B cell (primary cell): Measurements from ENCODE around the gene PITPNB. TPM values are rescaled to one million over a fixed set of nuclear protein-coding genes. Genes with fewer than 3 reads are reported as not detected.

Source experiments
- ATAC-seq: fragments of 200-7000 bp; cut with Tn5 transposase; one replicate; pipeline ENCODE4 v1.10.0; 2021; ENCODE audit warnings: low read depth, mild to moderate bottlenecking, moderate number of reproducible peaks, moderate library complexity
- CTCF ChIA-PET: fragments of 350-600 bp; sonication (Branson Sonifier 250); formaldehyde crosslinking; loops from one replicate; lab custom pipeline; 2021; ENCODE audit warnings: antibody characterized with exemption, inconsistent platforms; lab: Charles Lee
- POLR2A ChIA-PET: fragments of 350-600 bp; sonication (Branson Sonifier 250); formaldehyde crosslinking; loops from one replicate; lab custom pipeline; 2021; ENCODE audit warnings: antibody characterized with exemption; lab: Charles Lee
- DNase-seq: peaks from one replicate; pipeline ENCODE4 v3.0.0; 2013
- H2AFZ ChIP-seq: 2 replicates; pipeline ENCODE4 v1.6.1; 2012; ENCODE audit warnings: mild to moderate bottlenecking, low read depth, low read length; ENCODE audit not compliant: insufficient read depth, poor library complexity, severe bottlenecking
- H3K27ac ChIP-seq, 2 donors: 1 replicate in 1 of 2; 2 replicates in 1 of 2; pipeline ENCODE4 v1.5.1; 2012 to 2013; ENCODE audit warnings: low read length in 2 of 2, mild to moderate bottlenecking in 2 of 2, moderate library complexity in 1 of 2
- H3K27me3 ChIP-seq, 4 experiments: fragments of 200-600 bp in 1 of 4; sonication (generic) in 1 of 4; replicated peaks in 1 of 4; 1 replicate in 2 of 4; 2 replicates in 2 of 4; pipeline versions ENCODE4 v1.6.1 to v1.7.0; 2013 to 2016; ENCODE audit warnings: low read length in 3 of 4, mild to moderate bottlenecking in 2 of 4, mixed read lengths in 1 of 4, moderate library complexity in 1 of 4; ENCODE audit not compliant: insufficient read depth in 4 of 4, control insufficient read depth in 3 of 4; ENCODE audit errors: control extremely low read depth in 1 of 4
- H3K36me3 ChIP-seq, 2 experiments: replicated peaks in 1 of 2; 1 replicate in 1 of 2; 2 replicates in 1 of 2; pipeline versions ENCODE4 v1.6.1 to v1.7.1; 2013; ENCODE audit warnings: low read length in 1 of 2; ENCODE audit not compliant: insufficient read depth in 2 of 2, control insufficient read depth in 1 of 2; ENCODE audit errors: control extremely low read depth in 1 of 2, extremely low read depth in 1 of 2
- H3K4me1 ChIP-seq, 2 donors: fragments of 200-600 bp in 1 of 2; sonication (generic) in 1 of 2; 1 replicate in 1 of 2; 2 replicates in 1 of 2; pipeline versions ENCODE4 v1.5.1 to v1.6.1; 2013 to 2017; ENCODE audit warnings: low read length in 2 of 2; ENCODE audit not compliant: control insufficient read depth in 2 of 2, insufficient read depth in 2 of 2
- H3K4me2 ChIP-seq: replicated peaks from 2 replicates; pipeline ENCODE3; 2012; ENCODE audit warnings: mild to moderate bottlenecking, low read depth, low read length; ENCODE audit not compliant: poor library complexity, severe bottlenecking
- H3K4me3 ChIP-seq, 5 experiments: fragments of 200-600 bp in 1 of 5; sonication (generic) in 1 of 5; 1 replicate in 3 of 5; 2 replicates in 2 of 5; pipeline versions ENCODE4 v1.5.1 to v1.7.0; 2011 to 2016; ENCODE audit warnings: low read length in 4 of 5, mild to moderate bottlenecking in 4 of 5, low read depth in 2 of 5, control low read depth in 1 of 5, moderate library complexity in 1 of 5; ENCODE audit not compliant: insufficient read depth in 1 of 5; ENCODE audit errors: control extremely low read depth in 1 of 5, extremely low read depth in 1 of 5
- H3K79me2 ChIP-seq: fragments of 200-600 bp; sonication (generic); one replicate; pipeline ENCODE4 v1.6.0; 2016; ENCODE audit warnings: low read length; ENCODE audit not compliant: control insufficient read depth, insufficient read depth
- H3K9ac ChIP-seq: fragments of 200-600 bp; sonication (generic); 2 replicates; pipeline ENCODE4 v1.6.1; 2017; ENCODE audit warnings: mild to moderate bottlenecking, low read length, moderate library complexity
- H3K9me3 ChIP-seq, 3 donors: one replicate each; pipeline versions ENCODE4 v1.6.1 to v1.7.1; 2013; ENCODE audit warnings: low read length in 2 of 3; ENCODE audit not compliant: control insufficient read depth in 2 of 3, insufficient read depth in 1 of 3; ENCODE audit errors: control extremely low read depth in 1 of 3
- H4K20me1 ChIP-seq: 2 replicates; pipeline ENCODE4 v1.6.0; 2012; ENCODE audit warnings: mild to moderate bottlenecking, low read length; ENCODE audit not compliant: insufficient read depth, control insufficient read depth, poor library complexity, severe bottlenecking
- H3K27ac Mint-ChIP-seq: one replicate; pipeline ENCODE4 v1.8.0; 2021; ENCODE audit warnings: mixed read lengths
- H3K27me3 Mint-ChIP-seq: one replicate; pipeline ENCODE4 v1.8.0; 2021; ENCODE audit warnings: mixed read lengths
- H3K4me1 Mint-ChIP-seq: one replicate; pipeline ENCODE4 v1.8.0; 2021; ENCODE audit warnings: mixed read lengths
- H3K4me3 Mint-ChIP-seq: one replicate; pipeline ENCODE4 v1.8.0; 2021; ENCODE audit warnings: mixed read lengths
- H3K9me3 Mint-ChIP-seq: one replicate; pipeline ENCODE4 v1.8.0; 2022; ENCODE audit warnings: mixed read lengths; ENCODE audit not compliant: insufficient read depth
- CTCF ChIP-seq: fragments of 200-600 bp; IDR thresholded peaks from one replicate; pipeline ENCODE4 v1.8.0; 2022; ENCODE audit warnings: antibody characterized with exemption, mild to moderate bottlenecking
- EZH2 ChIP-seq: IDR thresholded peaks from 2 replicates; pipeline ENCODE4 v1.6.1; 2012; ENCODE audit warnings: borderline replicate concordance, low read depth, mild to moderate bottlenecking, moderate library complexity, low read length; ENCODE audit not compliant: insufficient read depth, poor library complexity, severe bottlenecking
- WGBS: methylation state at CpG from one replicate; pipeline ENCODE4 v1.1.5; 2013; ENCODE audit warnings: missing lambda C conversion rate; ENCODE audit not compliant: insufficient coverage; 5-methylcytosine and 5-hydroxymethylcytosine counted together
- intact Hi-C: fragments of 100-400 bp; cut with micrococcal nuclease; formaldehyde crosslinking; loops from one replicate; pipeline ENCODE4 v1.10.0; 2022
- polyA plus RNA-seq: library from polyadenylated mRNA; depleted of rRNA; stranded (reverse); fragments of >200 nt; gene quantifications from 2 replicates; pipeline ENCODE4 v1.2.3, GENCODE V29; 2012
- total RNA-seq, 2 donors: library from RNA; stranded (reverse); fragments of 120-200 nt in 1 of 2; gene quantifications; 1 replicate in 1 of 2; 2 replicates in 1 of 2; pipeline versions ENCODE4 v1.2.3 to v1.2.4, GENCODE V29; 2013 to 2022

PITPNB gene
- total and polyA plus RNA-seq, 2 donors (not counting 1 experiment from before 2014, with no cell fraction given): 17.5 to 82.3 TPM

GRCh38 chr22:27858626-27859025 is 60.4 kb downstream of the PITPNB start:
- CTCF ChIA-PET: no interaction called here
- no peak overlapping the region for H3K9ac ChIP-seq
- H3K4me3 ChIP-seq: no peak overlapping the region
- no peaks in the 10 kb centered on the region for H3K27me3 Mint-ChIP-seq
- intact Hi-C loops: no loop called here
- H3K9me3 Mint-ChIP-seq: no peaks in the 10 kb centered on the region
- no peaks in the 10 kb centered on the region for H3K4me1 Mint-ChIP-seq
- TF ChIP-seq EZH2 (no peak), CTCF (no peak)
- H2AFZ ChIP-seq: no peak overlapping the region
- H3K36me3 ChIP-seq: peaks cover 6 to 70% of the 10 kb centered on the region in 2 experiments
- no peak overlapping the region for H3K27ac Mint-ChIP-seq
- no peaks in the 10 kb centered on the region for H3K79me2 ChIP-seq
- H3K27ac ChIP-seq: no peak overlapping the region
- no peak overlapping the region for H3K4me3 Mint-ChIP-seq
- no peaks in the 10 kb centered on the region for H3K4me1 ChIP-seq
- no peaks in the 10 kb centered on the region for H3K9me3 ChIP-seq
- H3K27me3 ChIP-seq: no peaks in the 10 kb centered on the region
- H4K20me1 ChIP-seq: no peaks in the 10 kb centered on the region
- no CpG with 5 or more reads among the region's 1 CpG for WGBS
- H3K4me2 ChIP-seq: no peak overlapping the region
- ATAC-seq: no peak
- DNase-seq: no peak
- POLR2A ChIA-PET: no interaction called here

- Histone ChIP-seq H3K9ac (no peak overlapping the region), H3K9me3 (no peaks in the 10 kb centered on the region), H3K4me2 (no peak overlapping the region), H3K27ac (no peak overlapping the region), H4K20me1 (no peaks in the 10 kb centered on the region), H3K36me3 (peaks cover 8 to 71% of the 10 kb centered on the region in 2 experiments), H3K4me1 (no peaks in the 10 kb centered on the region), H3K27me3 (no peaks in the 10 kb centered on the region), H3K79me2 (no peaks in the 10 kb centered on the region), H2AFZ (no peak overlapping the region), H3K4me3 (no peak overlapping the region)
- Mint-ChIP-seq H3K9me3 (no peaks in the 10 kb centered on the region), H3K4me1 (no peaks in the 10 kb centered on the region), H3K27ac (no peak overlapping the region), H3K4me3 (no peak overlapping the region), H3K27me3 (no peaks in the 10 kb centered on the region)
- POLR2A ChIA-PET: no interaction called here
- DNase-seq (no peak), ATAC-seq (no peak)
- 100% methylated on average over 6 of the region's 6 CpGs for WGBS
- CTCF ChIA-PET: no interaction called here
- TF ChIP-seq CTCF (no peak), EZH2 (no peak)
- intact Hi-C loops: no loop called here
Observed at GRCh38 chr22:27857443-27857842, 61.6 kb downstream of the PITPNB start.
